Measurements from ENCODE around the gene ART1. TPM values are rescaled to one million over a fixed set of nuclear protein-coding genes. Genes with fewer than 3 reads are reported as not detected.

Gene ART1
- total RNA-seq, 1 experiment from 2014 or later: not detected

DNA sequence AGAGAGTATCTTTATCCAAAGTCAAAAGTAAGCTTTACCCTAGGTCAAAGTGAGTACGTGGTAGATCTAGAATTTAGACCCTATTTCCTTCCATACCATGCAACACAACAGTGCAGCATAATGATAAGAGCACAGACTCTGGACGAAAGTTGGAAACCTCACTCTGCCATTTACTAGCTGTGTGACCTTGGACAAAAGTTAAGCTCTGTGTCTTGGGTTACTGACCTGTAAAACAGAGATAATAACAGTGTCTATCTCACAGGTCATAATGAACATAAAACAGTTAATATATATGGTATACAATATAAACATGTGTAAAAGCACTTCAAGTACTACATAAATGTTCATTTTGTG lies 39.9 kb downstream of the ART1 start:
- Histone ChIP-seq H2BK120ac (ENCODE audit: low read depth, low read length, poor library complexity, severe bottlenecking) (no peak overlapping the region), H3K79me2 (ENCODE audit: insufficient read depth, low read length) (no peaks in the 10 kb centered on the region), H2AFZ (ENCODE audit: low read length) (no peak overlapping the region), H3K23ac (ENCODE audit: insufficient read length, low read depth, low read length) (no peak overlapping the region), H3T11ph (ENCODE audit: low read length) (no peak overlapping the region), H3K27me3 (ENCODE audit: insufficient read depth, low read length) (no peaks in the 10 kb centered on the region), H4K20me1 (ENCODE audit: control insufficient read depth, insufficient read depth, insufficient read length) (no peaks in the 10 kb centered on the region), H2AK5ac (ENCODE audit: insufficient read length, low read length) (no peak overlapping the region), H2BK12ac (ENCODE audit: insufficient read length, low read depth, low read length) (no peak overlapping the region), H3K18ac (ENCODE audit: insufficient read length, low read depth, low read length) (no peak overlapping the region), H2BK15ac (ENCODE audit: low read depth, low read length) (no peak overlapping the region), H4K5ac (ENCODE audit: insufficient read length, low read depth, low read length) (no peak overlapping the region), H3K4me1 (ENCODE audit: insufficient read depth, low read length) (no peaks in the 10 kb centered on the region), H4K91ac (ENCODE audit: insufficient read length, low read depth, low read length) (no peak overlapping the region), H3K9ac (ENCODE audit: extremely low read depth, insufficient read length, low read length) (no peak overlapping the region), H3K14ac (ENCODE audit: insufficient read depth, low read length) (no peak overlapping the region), H3K23me2 (ENCODE audit: insufficient read length, low read depth, low read length, poor library complexity, severe bottlenecking) (no peaks in the 10 kb centered on the region), H4K8ac (replicated peaks; ENCODE audit: insufficient read length, low read depth, low read length) (no peak overlapping the region), H3K79me1 (ENCODE audit: insufficient read depth, low read depth, low read length, poor library complexity, severe bottlenecking) (no peaks in the 10 kb centered on the region), H2BK20ac (ENCODE audit: low read depth, low read length, poor library complexity, severe bottlenecking) (no peak overlapping the region), H3K4ac (ENCODE audit: low read depth, low read length) (no peak overlapping the region), H3K27ac (ENCODE audit: insufficient read length, low read depth, low read length) (no peak overlapping the region), H2BK5ac (ENCODE audit: insufficient read length, low read length) (no peak overlapping the region), H3K56ac (ENCODE audit: insufficient read length, low read depth, low read length) (no peak overlapping the region), H3K4me2 (ENCODE audit: insufficient read depth, insufficient read length, low read length) (no peak overlapping the region), H3K9me3 (ENCODE audit: control insufficient read depth, low read depth, low read length) (no peaks in the 10 kb centered on the region)
- no peak for DNase-seq
- Mint-ChIP-seq H3K27me3 (ENCODE audit: low read depth) (no peaks in the 10 kb centered on the region), H3K4me3 (no peak overlapping the region), H3K36me3 (ENCODE audit: insufficient read depth in 1 of 3, low read depth in 3 of 3) (peaks cover 45 to 89% (median 77%) of the 10 kb centered on the region in 3 experiments), H3K9me3 (no peaks in the 10 kb centered on the region), H3K27ac (no peak overlapping the region), H3K4me1 (no peaks in the 10 kb centered on the region)
- no CpG with 5 or more reads among the region's 2 CpGs for WGBS (ENCODE audit: extremely low coverage, insufficient read length, low lambda C conversion rate)
- TF ChIP-seq, protein P1, sequence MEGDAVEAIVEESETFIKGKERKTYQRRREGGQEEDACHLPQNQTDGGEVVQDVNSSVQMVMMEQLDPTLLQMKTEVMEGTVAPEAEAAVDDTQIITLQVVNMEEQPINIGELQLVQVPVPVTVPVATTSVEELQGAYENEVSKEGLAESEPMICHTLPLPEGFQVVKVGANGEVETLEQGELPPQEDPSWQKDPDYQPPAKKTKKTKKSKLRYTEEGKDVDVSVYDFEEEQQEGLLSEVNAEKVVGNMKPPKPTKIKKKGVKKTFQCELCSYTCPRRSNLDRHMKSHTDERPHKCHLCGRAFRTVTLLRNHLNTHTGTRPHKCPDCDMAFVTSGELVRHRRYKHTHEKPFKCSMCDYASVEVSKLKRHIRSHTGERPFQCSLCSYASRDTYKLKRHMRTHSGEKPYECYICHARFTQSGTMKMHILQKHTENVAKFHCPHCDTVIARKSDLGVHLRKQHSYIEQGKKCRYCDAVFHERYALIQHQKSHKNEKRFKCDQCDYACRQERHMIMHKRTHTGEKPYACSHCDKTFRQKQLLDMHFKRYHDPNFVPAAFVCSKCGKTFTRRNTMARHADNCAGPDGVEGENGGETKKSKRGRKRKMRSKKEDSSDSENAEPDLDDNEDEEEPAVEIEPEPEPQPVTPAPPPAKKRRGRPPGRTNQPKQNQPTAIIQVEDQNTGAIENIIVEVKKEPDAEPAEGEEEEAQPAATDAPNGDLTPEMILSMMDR (conservative IDR thresholded peaks at IDR 0.05): no peak
